ENCODE results near the gene KLHDC4.

KLHDC4 gene

GRCh38 chr16:87687126-87687910 lies 78.5 kb downstream of the KLHDC4 start:
- Histone ChIP-seq H3K36me3 (ENCODE audit: low read depth) (no peaks in the 10 kb centered on the region), H3K9me3 (ENCODE audit: severe bottlenecking) (no peaks in the 10 kb centered on the region), H3K4me1 (ENCODE audit: insufficient read depth, poor library complexity, severe bottlenecking) (no peaks in the 10 kb centered on the region), H3K4me3 (ENCODE audit: severe bottlenecking) (no peak overlapping the region), H3K27ac (ENCODE audit: poor library complexity, severe bottlenecking) (no peak overlapping the region), H3K27me3 (ENCODE audit: insufficient read depth, poor library complexity, severe bottlenecking) (no peaks in the 10 kb centered on the region)
- ATAC-seq (ENCODE audit: low read depth) (no peak), DNase-seq (ENCODE audit: low spot score) (no peak)
- no peak for TF ChIP-seq CTCF (IDR thresholded peaks at IDR 0.05; ENCODE audit: poor library complexity, severe bottlenecking)

- no peaks in the 10 kb centered on the region for H3K4me1 ChIP-seq (ENCODE audit: insufficient read depth, poor library complexity, severe bottlenecking)
Observed at GRCh38 chr16:87686697-87687096, 79.1 kb downstream of the KLHDC4 start.

GRCh38 chr16:87685766-87686165 lies 80.0 kb downstream of the KLHDC4 start:
- no peak for DNase-seq (ENCODE audit: low spot score)
- Histone ChIP-seq H3K4me1 (ENCODE audit: insufficient read depth, poor library complexity, severe bottlenecking) (no peaks in the 10 kb centered on the region), H3K36me3 (ENCODE audit: low read depth) (no peaks in the 10 kb centered on the region), H3K9me3 (ENCODE audit: severe bottlenecking) (no peaks in the 10 kb centered on the region), H3K27me3 (ENCODE audit: insufficient read depth, poor library complexity, severe bottlenecking) (no peaks in the 10 kb centered on the region), H3K27ac (ENCODE audit: poor library complexity, severe bottlenecking) (no peak overlapping the region), H3K4me3 (ENCODE audit: severe bottlenecking) (no peak overlapping the region)
- no peak for TF ChIP-seq CTCF (IDR thresholded peaks at IDR 0.05; ENCODE audit: poor library complexity, severe bottlenecking)
- no peak for ATAC-seq (ENCODE audit: low read depth)

More at GRCh38 chr16:87686697-87687096, 79.1 kb downstream of the KLHDC4 start:
- H3K4me3 ChIP-seq (ENCODE audit: severe bottlenecking) = no peak overlapping the region
- no peak for TF ChIP-seq CTCF (IDR thresholded peaks at IDR 0.05; ENCODE audit: poor library complexity, severe bottlenecking)
- H3K27me3 ChIP-seq (ENCODE audit: insufficient read depth, poor library complexity, severe bottlenecking) = no peaks in the 10 kb centered on the region
- H3K9me3 ChIP-seq (ENCODE audit: severe bottlenecking) = no peaks in the 10 kb centered on the region
- DNase-seq (ENCODE audit: low spot score) (no peak), ATAC-seq (ENCODE audit: low read depth) (no peak)
- H3K36me3 ChIP-seq (ENCODE audit: low read depth) = no peaks in the 10 kb centered on the region
- no peak overlapping the region for H3K27ac ChIP-seq (ENCODE audit: poor library complexity, severe bottlenecking)

GRCh38 chr16:87685405-87685755 lies 80.4 kb downstream of the KLHDC4 start:
- H3K27ac ChIP-seq (ENCODE audit: poor library complexity, severe bottlenecking) = no peak overlapping the region
- no peaks in the 10 kb centered on the region for H3K4me1 ChIP-seq (ENCODE audit: insufficient read depth, poor library complexity, severe bottlenecking)
- no peak overlapping the region for H3K4me3 ChIP-seq (ENCODE audit: severe bottlenecking)
- no peaks in the 10 kb centered on the region for H3K9me3 ChIP-seq (ENCODE audit: severe bottlenecking)
- TF ChIP-seq CTCF (IDR thresholded peaks at IDR 0.05; ENCODE audit: poor library complexity, severe bottlenecking) = no peak
- no peaks in the 10 kb centered on the region for H3K27me3 ChIP-seq (ENCODE audit: insufficient read depth, poor library complexity, severe bottlenecking)
- DNase-seq (ENCODE audit: low spot score) (no peak), ATAC-seq (ENCODE audit: low read depth) (no peak)
- H3K36me3 ChIP-seq (ENCODE audit: low read depth) = no peaks in the 10 kb centered on the region

GRCh38 chr16:87684711-87685404 lies 80.9 kb downstream of the KLHDC4 start:
- Histone ChIP-seq H3K36me3 (ENCODE audit: low read depth) (no peaks in the 10 kb centered on the region), H3K27me3 (ENCODE audit: insufficient read depth, poor library complexity, severe bottlenecking) (no peaks in the 10 kb centered on the region), H3K9me3 (ENCODE audit: severe bottlenecking) (no peaks in the 10 kb centered on the region), H3K4me1 (ENCODE audit: insufficient read depth, poor library complexity, severe bottlenecking) (no peaks in the 10 kb centered on the region), H3K4me3 (ENCODE audit: severe bottlenecking) (no peak overlapping the region), H3K27ac (ENCODE audit: poor library complexity, severe bottlenecking) (no peak overlapping the region)
- DNase-seq (ENCODE audit: low spot score) = no peak
- no peak for ATAC-seq (ENCODE audit: low read depth)
- no peak for TF ChIP-seq CTCF (IDR thresholded peaks at IDR 0.05; ENCODE audit: poor library complexity, severe bottlenecking)

All from RWPE2 (cell line).